B cell (primary cell): ENCODE data around the gene CPPED1. TPM values are rescaled to one million over a fixed set of nuclear protein-coding genes. Genes with fewer than 3 reads are reported as not detected.

Experiments
- ATAC-seq: fragments of 200-7000 bp; cut with Tn5 transposase; one replicate; pipeline ENCODE4 v1.10.0; 2021; ENCODE audit warnings: low read depth, mild to moderate bottlenecking, moderate number of reproducible peaks, moderate library complexity
- CTCF ChIA-PET: fragments of 350-600 bp; sonication (Branson Sonifier 250); formaldehyde crosslinking; loops from one replicate; lab custom pipeline; 2021; ENCODE audit warnings: antibody characterized with exemption, inconsistent platforms; lab: Charles Lee
- POLR2A ChIA-PET: fragments of 350-600 bp; sonication (Branson Sonifier 250); formaldehyde crosslinking; loops from one replicate; lab custom pipeline; 2021; ENCODE audit warnings: antibody characterized with exemption; lab: Charles Lee
- DNase-seq: peaks from one replicate; pipeline ENCODE4 v3.0.0; 2013
- H2AFZ ChIP-seq: 2 replicates; pipeline ENCODE4 v1.6.1; 2012; ENCODE audit warnings: mild to moderate bottlenecking, low read depth, low read length; ENCODE audit not compliant: insufficient read depth, poor library complexity, severe bottlenecking
- H3K27ac ChIP-seq, 2 donors: 1 replicate in 1 of 2; 2 replicates in 1 of 2; pipeline ENCODE4 v1.5.1; 2012 to 2013; ENCODE audit warnings: low read length in 2 of 2, mild to moderate bottlenecking in 2 of 2, moderate library complexity in 1 of 2
- H3K27me3 ChIP-seq, 4 experiments: fragments of 200-600 bp in 1 of 4; sonication (generic) in 1 of 4; replicated peaks in 1 of 4; 1 replicate in 2 of 4; 2 replicates in 2 of 4; pipeline versions ENCODE4 v1.6.1 to v1.7.0; 2013 to 2016; ENCODE audit warnings: low read length in 3 of 4, mild to moderate bottlenecking in 2 of 4, mixed read lengths in 1 of 4, moderate library complexity in 1 of 4; ENCODE audit not compliant: insufficient read depth in 4 of 4, control insufficient read depth in 3 of 4; ENCODE audit errors: control extremely low read depth in 1 of 4
- H3K36me3 ChIP-seq, 2 experiments: replicated peaks in 1 of 2; 1 replicate in 1 of 2; 2 replicates in 1 of 2; pipeline versions ENCODE4 v1.6.1 to v1.7.1; 2013; ENCODE audit warnings: low read length in 1 of 2; ENCODE audit not compliant: insufficient read depth in 2 of 2, control insufficient read depth in 1 of 2; ENCODE audit errors: control extremely low read depth in 1 of 2, extremely low read depth in 1 of 2
- H3K4me1 ChIP-seq, 2 donors: fragments of 200-600 bp in 1 of 2; sonication (generic) in 1 of 2; 1 replicate in 1 of 2; 2 replicates in 1 of 2; pipeline versions ENCODE4 v1.5.1 to v1.6.1; 2013 to 2017; ENCODE audit warnings: low read length in 2 of 2; ENCODE audit not compliant: control insufficient read depth in 2 of 2, insufficient read depth in 2 of 2
- H3K4me2 ChIP-seq: replicated peaks from 2 replicates; pipeline ENCODE3; 2012; ENCODE audit warnings: mild to moderate bottlenecking, low read depth, low read length; ENCODE audit not compliant: poor library complexity, severe bottlenecking
- H3K4me3 ChIP-seq, 5 experiments: fragments of 200-600 bp in 1 of 5; sonication (generic) in 1 of 5; 1 replicate in 3 of 5; 2 replicates in 2 of 5; pipeline versions ENCODE4 v1.5.1 to v1.7.0; 2011 to 2016; ENCODE audit warnings: low read length in 4 of 5, mild to moderate bottlenecking in 4 of 5, low read depth in 2 of 5, control low read depth in 1 of 5, moderate library complexity in 1 of 5; ENCODE audit not compliant: insufficient read depth in 1 of 5; ENCODE audit errors: control extremely low read depth in 1 of 5, extremely low read depth in 1 of 5
- H3K79me2 ChIP-seq: fragments of 200-600 bp; sonication (generic); one replicate; pipeline ENCODE4 v1.6.0; 2016; ENCODE audit warnings: low read length; ENCODE audit not compliant: control insufficient read depth, insufficient read depth
- H3K9ac ChIP-seq: fragments of 200-600 bp; sonication (generic); 2 replicates; pipeline ENCODE4 v1.6.1; 2017; ENCODE audit warnings: mild to moderate bottlenecking, low read length, moderate library complexity
- H3K9me3 ChIP-seq, 3 donors: one replicate each; pipeline versions ENCODE4 v1.6.1 to v1.7.1; 2013; ENCODE audit warnings: low read length in 2 of 3; ENCODE audit not compliant: control insufficient read depth in 2 of 3, insufficient read depth in 1 of 3; ENCODE audit errors: control extremely low read depth in 1 of 3
- H4K20me1 ChIP-seq: 2 replicates; pipeline ENCODE4 v1.6.0; 2012; ENCODE audit warnings: mild to moderate bottlenecking, low read length; ENCODE audit not compliant: insufficient read depth, control insufficient read depth, poor library complexity, severe bottlenecking
- H3K27ac Mint-ChIP-seq: one replicate; pipeline ENCODE4 v1.8.0; 2021; ENCODE audit warnings: mixed read lengths
- H3K27me3 Mint-ChIP-seq: one replicate; pipeline ENCODE4 v1.8.0; 2021; ENCODE audit warnings: mixed read lengths
- H3K4me1 Mint-ChIP-seq: one replicate; pipeline ENCODE4 v1.8.0; 2021; ENCODE audit warnings: mixed read lengths
- H3K4me3 Mint-ChIP-seq: one replicate; pipeline ENCODE4 v1.8.0; 2021; ENCODE audit warnings: mixed read lengths
- H3K9me3 Mint-ChIP-seq: one replicate; pipeline ENCODE4 v1.8.0; 2022; ENCODE audit warnings: mixed read lengths; ENCODE audit not compliant: insufficient read depth
- EZH2 ChIP-seq: IDR thresholded peaks from 2 replicates; pipeline ENCODE4 v1.6.1; 2012; ENCODE audit warnings: borderline replicate concordance, low read depth, mild to moderate bottlenecking, moderate library complexity, low read length; ENCODE audit not compliant: insufficient read depth, poor library complexity, severe bottlenecking
- WGBS: methylation state at CpG from one replicate; pipeline ENCODE4 v1.1.5; 2013; ENCODE audit warnings: missing lambda C conversion rate; ENCODE audit not compliant: insufficient coverage; 5-methylcytosine and 5-hydroxymethylcytosine counted together
- intact Hi-C: fragments of 100-400 bp; cut with micrococcal nuclease; formaldehyde crosslinking; loops from one replicate; pipeline ENCODE4 v1.10.0; 2022
- polyA plus RNA-seq: library from polyadenylated mRNA; depleted of rRNA; stranded (reverse); fragments of >200 nt; gene quantifications from 2 replicates; pipeline ENCODE4 v1.2.3, GENCODE V29; 2012
- total RNA-seq, 2 donors: library from RNA; stranded (reverse); fragments of 120-200 nt in 1 of 2; gene quantifications; 1 replicate in 1 of 2; 2 replicates in 1 of 2; pipeline versions ENCODE4 v1.2.3 to v1.2.4, GENCODE V29; 2013 to 2022
- TF ChIP-seq, protein P1 (sequence below): fragments of 200-600 bp; IDR thresholded peaks from one replicate; pipeline ENCODE4 v1.8.0; 2022; ENCODE audit warnings: antibody characterized with exemption, mild to moderate bottlenecking

The CPPED1 gene
- total and polyA plus RNA-seq, 2 donors (not counting 1 experiment from before 2014, with no cell fraction given) = 5.9 to 11.3 TPM

GRCh38 chr16:12651765-12652512 is 151.7 kb downstream of the CPPED1 start:
- Histone ChIP-seq H3K9ac (no peak overlapping the region), H3K79me2 (no peaks in the 10 kb centered on the region), H3K27me3 (no peaks in the 10 kb centered on the region), H3K4me2 (no peak overlapping the region), H2AFZ (no peak overlapping the region), H3K4me1 (no peaks in the 10 kb centered on the region), H3K27ac (no peak overlapping the region), H4K20me1 (no peaks in the 10 kb centered on the region), H3K36me3 (no peaks in the 10 kb centered on the region), H3K9me3 (no peaks in the 10 kb centered on the region), H3K4me3 (no peak overlapping the region)
- CTCF ChIA-PET = no interaction called here
- POLR2A ChIA-PET = no interaction called here
- Mint-ChIP-seq H3K4me1 (peaks cover 2% of the 10 kb centered on the region), H3K27ac (no peak overlapping the region), H3K4me3 (no peak overlapping the region), H3K9me3 (no peaks in the 10 kb centered on the region), H3K27me3 (peaks cover 19% of the 10 kb centered on the region)
- WGBS = 64% methylated on average over 8 of the region's 16 CpGs
- no peak for DNase-seq
- ATAC-seq = no peak
- intact Hi-C loops = no loop called here
- TF ChIP-seq, protein P1, sequence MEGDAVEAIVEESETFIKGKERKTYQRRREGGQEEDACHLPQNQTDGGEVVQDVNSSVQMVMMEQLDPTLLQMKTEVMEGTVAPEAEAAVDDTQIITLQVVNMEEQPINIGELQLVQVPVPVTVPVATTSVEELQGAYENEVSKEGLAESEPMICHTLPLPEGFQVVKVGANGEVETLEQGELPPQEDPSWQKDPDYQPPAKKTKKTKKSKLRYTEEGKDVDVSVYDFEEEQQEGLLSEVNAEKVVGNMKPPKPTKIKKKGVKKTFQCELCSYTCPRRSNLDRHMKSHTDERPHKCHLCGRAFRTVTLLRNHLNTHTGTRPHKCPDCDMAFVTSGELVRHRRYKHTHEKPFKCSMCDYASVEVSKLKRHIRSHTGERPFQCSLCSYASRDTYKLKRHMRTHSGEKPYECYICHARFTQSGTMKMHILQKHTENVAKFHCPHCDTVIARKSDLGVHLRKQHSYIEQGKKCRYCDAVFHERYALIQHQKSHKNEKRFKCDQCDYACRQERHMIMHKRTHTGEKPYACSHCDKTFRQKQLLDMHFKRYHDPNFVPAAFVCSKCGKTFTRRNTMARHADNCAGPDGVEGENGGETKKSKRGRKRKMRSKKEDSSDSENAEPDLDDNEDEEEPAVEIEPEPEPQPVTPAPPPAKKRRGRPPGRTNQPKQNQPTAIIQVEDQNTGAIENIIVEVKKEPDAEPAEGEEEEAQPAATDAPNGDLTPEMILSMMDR = no peak
- TF ChIP-seq EZH2 = no peak

- H3K9me3 ChIP-seq = no peaks in the 10 kb centered on the region
- H3K4me2 ChIP-seq = no peak overlapping the region
- ChIA-PET POLR2A (no interaction called here), CTCF (no interaction called here)
- Mint-ChIP-seq H3K4me1 (peaks cover 4% of the 10 kb centered on the region), H3K4me3 (no peak overlapping the region), H3K27ac (no peak overlapping the region), H3K9me3 (no peaks in the 10 kb centered on the region), H3K27me3 (peaks cover 14% of the 10 kb centered on the region)
- no peak for ATAC-seq
- TF ChIP-seq EZH2 = no peak
- TF ChIP-seq, protein P1 = no peak
- no peaks in the 10 kb centered on the region for H4K20me1 ChIP-seq
- H3K4me1 ChIP-seq = no peaks in the 10 kb centered on the region
- no peak overlapping the region for H3K4me3 ChIP-seq
- no peaks in the 10 kb centered on the region for H3K79me2 ChIP-seq
- no peak for DNase-seq
- no peak overlapping the region for H3K9ac ChIP-seq
- no peak overlapping the region for H2AFZ ChIP-seq
- WGBS = 86% methylated on average over 1 of the region's 2 CpGs
- intact Hi-C loops = no loop called here
- H3K27ac ChIP-seq = no peak overlapping the region
- peaks cover 0 to 3% (median 0%) of the 10 kb centered on the region in 4 experiments for H3K27me3 ChIP-seq
- no peaks in the 10 kb centered on the region for H3K36me3 ChIP-seq
Measured at GRCh38 chr16:12649356-12649755, 154.3 kb downstream of the CPPED1 start.
